Stimulated activated effector memory CD8-positive, alpha-beta T cell treated with anti-CD3 and anti-CD28 coated beads, Interleukin-12 subunit alpha, Interleukin-12 subunit beta, amount 100 ng/mL, for 72 hours (primary cell): Measurements from ENCODE around the gene ASXL1.
"Not testable (repeated sequence)": the region's sequence is repeated elsewhere in the genome, so short reads cannot be mapped to it uniquely, and the experiment has no call there.

Source experiments
- ATAC-seq: fragments of 150-1000 bp; cut with Tn5 transposase; 2 replicates; pipeline ENCODE4 v1.10.0; 2021
- DNase-seq, 2 donors: peaks; one replicate each; pipeline ENCODE4 v3.0.0; 2021 to 2022; ENCODE audit warnings: low spot score in 2 of 2
- H3K27ac Mint-ChIP-seq: one replicate; pipeline ENCODE4 v1.8.0; 2022; ENCODE audit warnings: mild to moderate bottlenecking, mixed read lengths
- H3K36me3 Mint-ChIP-seq: one replicate; pipeline ENCODE4 v1.8.0; 2022; ENCODE audit warnings: mild to moderate bottlenecking, mixed read lengths
- H3K4me1 Mint-ChIP-seq: one replicate; pipeline ENCODE4 v1.8.0; 2022; ENCODE audit warnings: mixed read lengths
- H3K4me3 Mint-ChIP-seq: one replicate; pipeline ENCODE4 v1.8.0; 2022; ENCODE audit warnings: mild to moderate bottlenecking, mixed read lengths
- H3K9me3 Mint-ChIP-seq: one replicate; pipeline ENCODE4 v1.8.0; 2022; ENCODE audit warnings: mixed read lengths

Gene ASXL1

GRCh38 chr20:32357869-32358631 lies at the start of gene ASXL1:
ASXL1 (plus strand) TSS chr20:32358331; CDS start chr20:32358776, 445 bp downstream.
- DNase-seq (peak; percentile 83 to 99), ATAC-seq (peak; percentile 84)
- peak within 1 kb of the TSS; percentile 91 for H3K4me3 Mint-ChIP-seq
- peaks cover 76% of the 10 kb centered on the region for H3K4me1 Mint-ChIP-seq
- H3K27ac Mint-ChIP-seq, result peak within 1 kb of the TSS; percentile 99
- peaks cover 67% of the 10 kb centered on the region for H3K36me3 Mint-ChIP-seq
- no peaks in the 10 kb centered on the region for H3K9me3 Mint-ChIP-seq

- H3K36me3 Mint-ChIP-seq, result peaks cover 86% of the 10 kb centered on the region
- DNase-seq, result no peak
- ATAC-seq, result no peak
- H3K27ac Mint-ChIP-seq, result peak overlapping the region; percentile 10
- H3K4me3 Mint-ChIP-seq, result no peak overlapping the region
- no peaks in the 10 kb centered on the region for H3K9me3 Mint-ChIP-seq
- peaks cover 35% of the 10 kb centered on the region for H3K4me1 Mint-ChIP-seq
These were observed 45.3 kb upstream of the ASXL1 start for GRCh38 chr20:32312718-32313424.

GRCh38 chr20:32314768-32315167 lies 43.4 kb upstream of the ASXL1 start:
- no peaks in the 10 kb centered on the region for H3K9me3 Mint-ChIP-seq
- peak overlapping the region; percentile 56 for H3K27ac Mint-ChIP-seq
- peaks cover 93% of the 10 kb centered on the region for H3K36me3 Mint-ChIP-seq
- no peak for ATAC-seq
- H3K4me1 Mint-ChIP-seq, result peaks cover 35% of the 10 kb centered on the region
- H3K4me3 Mint-ChIP-seq, result no peak overlapping the region
- DNase-seq, result no peak

- ATAC-seq (no peak), DNase-seq (no peak)
- Mint-ChIP-seq H3K36me3 (peaks cover 93% of the 10 kb centered on the region), H3K4me3 (no peak overlapping the region), H3K27ac (peak overlapping the region; percentile 56), H3K9me3 (no peaks in the 10 kb centered on the region), H3K4me1 (peaks cover 32% of the 10 kb centered on the region)
These were observed 42.7 kb upstream of the ASXL1 start for GRCh38 chr20:32315399-32315798.

- peak overlapping the region; percentile 75 for H3K27ac Mint-ChIP-seq
- no peak overlapping the region for H3K4me3 Mint-ChIP-seq
- no peak for ATAC-seq
- no peaks in the 10 kb centered on the region for H3K9me3 Mint-ChIP-seq
- DNase-seq, result no peak
- peaks cover 93% of the 10 kb centered on the region for H3K36me3 Mint-ChIP-seq
- H3K4me1 Mint-ChIP-seq, result peaks cover 28% of the 10 kb centered on the region
These were observed 42.2 kb upstream of the ASXL1 start for GRCh38 chr20:32315891-32316290.

GRCh38 chr20:32316667-32317066 lies 41.5 kb upstream of the ASXL1 start:
- Mint-ChIP-seq H3K9me3 (no peaks in the 10 kb centered on the region), H3K36me3 (peaks cover 93% of the 10 kb centered on the region), H3K4me3 (no peak overlapping the region), H3K27ac (peak overlapping the region; percentile 75), H3K4me1 (peaks cover 34% of the 10 kb centered on the region)
- ATAC-seq (no peak), DNase-seq (no peak)

GRCh38 chr20:32319100-32319499 lies 39.0 kb upstream of the ASXL1 start:
- no peak overlapping the region for H3K27ac Mint-ChIP-seq
- no peaks in the 10 kb centered on the region for H3K9me3 Mint-ChIP-seq
- ATAC-seq (peak; percentile 62), DNase-seq (no peak)
- no peak overlapping the region for H3K4me3 Mint-ChIP-seq
- H3K36me3 Mint-ChIP-seq, result peaks cover 83% of the 10 kb centered on the region
- peaks cover 24% of the 10 kb centered on the region for H3K4me1 Mint-ChIP-seq

GRCh38 chr20:32320305-32320704 lies 37.8 kb upstream of the ASXL1 start:
- ATAC-seq (no peak), DNase-seq (no peak)
- H3K36me3 Mint-ChIP-seq, result peaks cover 85% of the 10 kb centered on the region
- peaks cover 17% of the 10 kb centered on the region for H3K4me1 Mint-ChIP-seq
- no peak overlapping the region for H3K4me3 Mint-ChIP-seq
- H3K27ac Mint-ChIP-seq, result no peak overlapping the region
- no peaks in the 10 kb centered on the region for H3K9me3 Mint-ChIP-seq

- Mint-ChIP-seq H3K4me3 (no peak overlapping the region), H3K36me3 (peaks cover 85% of the 10 kb centered on the region), H3K27ac (no peak overlapping the region), H3K4me1 (peaks cover 17% of the 10 kb centered on the region), H3K9me3 (no peaks in the 10 kb centered on the region)
- ATAC-seq, result peak; percentile 67
- DNase-seq, result no peak
These were observed 36.7 kb upstream of the ASXL1 start for GRCh38 chr20:32321390-32321789.

- H3K4me1 Mint-ChIP-seq, result peaks cover 14% of the 10 kb centered on the region
- peaks cover 85% of the 10 kb centered on the region for H3K36me3 Mint-ChIP-seq
- DNase-seq, H3K9me3 Mint-ChIP-seq, H3K4me3 Mint-ChIP-seq, H3K27ac Mint-ChIP-seq, ATAC-seq: not testable (repeated sequence)
These were observed 35.9 kb upstream of the ASXL1 start for GRCh38 chr20:32322260-32322659.

GRCh38 chr20:32323761-32324160 lies 34.4 kb upstream of the ASXL1 start:
- not testable (repeated sequence) for H3K27ac Mint-ChIP-seq, DNase-seq, ATAC-seq, H3K4me3 Mint-ChIP-seq, H3K9me3 Mint-ChIP-seq
- H3K36me3 Mint-ChIP-seq, result peaks cover 85% of the 10 kb centered on the region
- H3K4me1 Mint-ChIP-seq, result peaks cover 14% of the 10 kb centered on the region

- H3K27ac Mint-ChIP-seq, result peak overlapping the region; percentile 11
- DNase-seq (no peak), ATAC-seq (peak; percentile 67)
- no peaks in the 10 kb centered on the region for H3K9me3 Mint-ChIP-seq
- H3K4me3 Mint-ChIP-seq, result no peak overlapping the region
- H3K36me3 Mint-ChIP-seq, result peaks cover 86% of the 10 kb centered on the region
- peaks cover 14% of the 10 kb centered on the region for H3K4me1 Mint-ChIP-seq
These were observed 32.2 kb upstream of the ASXL1 start for GRCh38 chr20:32325706-32326503.

- ATAC-seq (peak; percentile 51), DNase-seq (no peak)
- H3K27ac Mint-ChIP-seq, result peak overlapping the region; percentile 11
- H3K4me1 Mint-ChIP-seq, result peaks cover 14% of the 10 kb centered on the region
- H3K9me3 Mint-ChIP-seq, result no peaks in the 10 kb centered on the region
- H3K4me3 Mint-ChIP-seq, result no peak overlapping the region
- peaks cover 86% of the 10 kb centered on the region for H3K36me3 Mint-ChIP-seq
These were observed 31.7 kb upstream of the ASXL1 start for GRCh38 chr20:32326504-32326845.

GRCh38 chr20:32327087-32327681 lies 30.9 kb upstream of the ASXL1 start:
- ATAC-seq (no peak), DNase-seq (no peak)
- peaks cover 86% of the 10 kb centered on the region for H3K36me3 Mint-ChIP-seq
- H3K9me3 Mint-ChIP-seq, result no peaks in the 10 kb centered on the region
- no peak overlapping the region for H3K4me3 Mint-ChIP-seq
- peaks cover 19% of the 10 kb centered on the region for H3K4me1 Mint-ChIP-seq
- H3K27ac Mint-ChIP-seq, result peak overlapping the region; percentile 11
